Fibroblast of lung (primary cell): ENCODE measurements around the gene CCDC57.

Source experiments
- EZH2 ChIP-seq: IDR thresholded peaks from 2 replicates; pipeline ENCODE4 v1.5.1; 2012; ENCODE audit warnings: low read length, control low read depth, mild to moderate bottlenecking; ENCODE audit errors: missing control alignments
- TF ChIP-seq, protein P1 (sequence below), 2 donors: IDR thresholded peaks in 1 of 2; conservative IDR thresholded peaks in 1 of 2; 1 replicate in 1 of 2; 2 replicates in 1 of 2; pipeline ENCODE4 v1.5.1; 2011 to 2012; ENCODE audit warnings: low read length in 2 of 2, control low read depth in 1 of 2, inconsistent platforms in 1 of 2, low read depth in 1 of 2, mild to moderate bottlenecking in 1 of 2

DNA sequence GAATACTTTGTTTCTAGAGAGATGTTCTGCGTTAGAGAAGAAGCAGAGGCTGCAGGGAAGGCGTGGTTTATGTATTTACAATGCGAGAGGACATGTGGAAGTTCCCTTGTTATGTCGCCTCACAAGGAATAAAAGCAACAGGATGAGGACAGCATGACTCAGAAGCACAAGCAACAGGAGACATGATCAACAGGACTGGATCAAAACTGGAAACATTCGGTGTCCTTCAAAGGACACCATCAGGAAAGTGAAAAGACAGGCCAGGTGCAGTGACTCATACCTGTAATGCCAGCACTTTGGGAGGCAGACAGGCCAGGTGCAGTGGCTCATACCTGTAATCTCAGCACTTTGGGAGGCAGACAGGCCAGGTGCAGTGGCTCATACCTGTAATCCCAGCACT is 52.6 kb downstream of the CCDC57 start:
- TF ChIP-seq, protein P1, sequence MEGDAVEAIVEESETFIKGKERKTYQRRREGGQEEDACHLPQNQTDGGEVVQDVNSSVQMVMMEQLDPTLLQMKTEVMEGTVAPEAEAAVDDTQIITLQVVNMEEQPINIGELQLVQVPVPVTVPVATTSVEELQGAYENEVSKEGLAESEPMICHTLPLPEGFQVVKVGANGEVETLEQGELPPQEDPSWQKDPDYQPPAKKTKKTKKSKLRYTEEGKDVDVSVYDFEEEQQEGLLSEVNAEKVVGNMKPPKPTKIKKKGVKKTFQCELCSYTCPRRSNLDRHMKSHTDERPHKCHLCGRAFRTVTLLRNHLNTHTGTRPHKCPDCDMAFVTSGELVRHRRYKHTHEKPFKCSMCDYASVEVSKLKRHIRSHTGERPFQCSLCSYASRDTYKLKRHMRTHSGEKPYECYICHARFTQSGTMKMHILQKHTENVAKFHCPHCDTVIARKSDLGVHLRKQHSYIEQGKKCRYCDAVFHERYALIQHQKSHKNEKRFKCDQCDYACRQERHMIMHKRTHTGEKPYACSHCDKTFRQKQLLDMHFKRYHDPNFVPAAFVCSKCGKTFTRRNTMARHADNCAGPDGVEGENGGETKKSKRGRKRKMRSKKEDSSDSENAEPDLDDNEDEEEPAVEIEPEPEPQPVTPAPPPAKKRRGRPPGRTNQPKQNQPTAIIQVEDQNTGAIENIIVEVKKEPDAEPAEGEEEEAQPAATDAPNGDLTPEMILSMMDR (conservative IDR thresholded peaks at IDR 0.05 in 1 of 2, IDR thresholded peaks at IDR 0.05 in 1 of 2; ENCODE audit: low read depth in 1 of 2, low read length in 2 of 2), result no peak
- TF ChIP-seq EZH2, result no peak
